HG03575 (cell line): ENCODE results near the gene IL1RAPL1.

Source experiments
- ATAC-seq: cut with Tn5 transposase; IDR thresholded peaks from one replicate; pipeline ENCODE4 v1.9.1; 2021; ENCODE audit not compliant: unreplicated experiment, insufficient number of reproducible peaks, low FRiP score; ENCODE audit errors: extremely low read depth

Gene IL1RAPL1

DNA sequence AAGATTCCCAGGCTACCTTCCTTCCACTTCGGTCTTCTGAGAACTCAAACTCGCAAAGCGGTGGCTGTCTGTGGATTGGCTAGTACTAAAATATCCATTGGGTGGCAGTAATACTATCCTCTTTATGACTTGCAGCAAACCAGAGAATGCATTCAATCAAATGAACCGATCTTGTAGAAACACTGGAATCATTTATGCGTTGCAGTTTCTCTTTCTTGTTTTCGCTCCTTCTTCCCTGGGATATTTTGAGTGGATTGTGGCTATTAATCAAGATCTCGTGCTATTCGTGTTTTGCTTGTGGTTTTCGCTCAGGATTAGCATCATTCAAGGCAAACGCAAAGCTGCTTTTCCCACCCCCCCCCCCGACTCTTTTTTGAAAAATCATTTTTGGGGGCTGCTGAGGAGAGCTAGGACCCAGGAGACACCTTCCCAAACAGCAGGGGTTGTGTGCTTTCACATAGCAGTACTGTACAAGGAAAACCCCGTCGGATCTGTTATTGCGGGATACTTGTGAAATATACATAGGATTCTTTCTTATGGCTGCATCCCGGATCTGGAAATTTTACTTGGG lies at the start of gene IL1RAPL1:
Gene IL1RAPL1 (plus strand): TSS at position 466 of the 571 bp plus-strand sequence.
- no peak for ATAC-seq

DNA sequence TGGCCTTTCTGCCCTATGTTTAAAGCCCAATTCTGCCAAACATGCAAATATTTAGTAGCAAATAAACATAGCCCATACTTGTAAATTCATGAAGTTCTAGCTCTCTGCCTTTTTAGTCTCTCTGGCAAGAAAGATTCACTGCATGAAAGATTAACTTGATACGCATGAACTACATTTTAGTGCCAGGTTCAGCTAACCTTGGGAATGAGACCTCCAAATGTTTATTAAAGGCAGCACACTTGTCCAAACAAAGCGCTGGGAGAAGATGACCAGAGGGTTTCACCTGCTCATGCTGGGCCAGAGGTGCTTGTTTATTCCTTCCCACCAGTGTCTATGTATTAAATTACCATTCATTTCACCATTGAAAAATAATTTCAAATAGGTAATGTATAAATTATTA lies 44.5 kb upstream of the IL1RAPL1 start:
- ATAC-seq, result no peak

DNA sequence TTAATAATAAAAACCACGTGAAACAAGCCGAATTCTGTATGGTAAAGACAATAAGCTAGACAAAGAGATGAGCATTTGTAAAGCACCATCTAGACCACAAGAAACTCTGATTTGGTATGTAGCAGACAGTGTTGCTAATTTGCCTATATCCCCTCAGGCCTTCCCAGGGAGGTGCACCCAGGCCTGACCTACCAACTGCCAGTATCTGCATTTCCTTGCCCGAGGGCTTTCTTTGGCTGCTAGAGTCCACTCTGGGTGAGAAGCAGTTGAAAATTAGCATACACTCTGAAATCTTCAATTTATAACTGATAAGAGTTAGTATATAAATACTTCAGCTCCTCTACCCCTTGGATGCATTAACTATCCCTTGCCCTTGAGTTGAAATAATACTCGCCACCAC lies 37.4 kb upstream of the IL1RAPL1 start:
- no peak for ATAC-seq

DNA sequence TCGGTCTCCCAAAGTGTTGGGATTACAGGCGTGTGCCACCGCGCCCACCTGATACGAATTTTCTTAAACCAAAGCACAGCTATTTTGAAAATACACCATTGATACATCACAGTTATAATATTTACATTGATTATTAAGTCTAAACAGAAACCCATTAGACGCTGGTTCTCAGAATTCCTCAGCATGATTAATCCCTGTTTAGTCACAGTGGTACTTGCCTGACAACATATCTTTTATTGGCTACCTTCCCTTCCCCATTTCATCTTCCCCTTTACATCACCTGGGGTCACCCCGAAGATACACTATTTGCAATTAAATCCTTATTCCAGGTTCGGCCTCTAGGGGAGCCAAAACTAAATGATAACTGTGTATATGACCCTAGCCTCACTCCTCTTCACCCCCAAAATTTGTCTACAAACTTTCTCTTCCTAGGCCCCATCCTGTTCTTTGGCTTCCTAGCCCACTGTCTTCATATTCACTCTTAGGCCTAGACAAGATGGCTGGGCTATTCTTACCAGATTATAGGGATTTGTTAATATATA lies 36.8 kb upstream of the IL1RAPL1 start:
- no peak for ATAC-seq

DNA sequence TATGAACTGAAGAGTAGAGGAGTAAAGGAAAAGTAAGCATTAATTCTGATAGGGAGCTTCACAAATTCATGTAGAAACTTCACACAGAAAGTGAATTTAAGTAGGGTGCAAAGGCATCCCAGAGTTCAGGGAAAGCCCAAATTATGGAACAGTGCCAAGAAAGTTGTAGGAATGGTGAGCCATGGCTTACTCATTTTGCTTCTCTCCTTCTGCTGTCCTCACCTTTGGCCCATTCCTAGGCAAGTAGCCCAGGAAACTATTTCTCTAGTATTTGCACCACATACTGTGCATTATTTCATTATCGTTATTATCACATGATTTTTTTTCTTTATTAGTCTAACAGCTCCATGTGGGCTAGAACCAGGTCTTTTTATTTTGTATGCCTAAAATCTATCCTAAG lies 34.9 kb upstream of the IL1RAPL1 start:
- ATAC-seq, result no peak

DNA sequence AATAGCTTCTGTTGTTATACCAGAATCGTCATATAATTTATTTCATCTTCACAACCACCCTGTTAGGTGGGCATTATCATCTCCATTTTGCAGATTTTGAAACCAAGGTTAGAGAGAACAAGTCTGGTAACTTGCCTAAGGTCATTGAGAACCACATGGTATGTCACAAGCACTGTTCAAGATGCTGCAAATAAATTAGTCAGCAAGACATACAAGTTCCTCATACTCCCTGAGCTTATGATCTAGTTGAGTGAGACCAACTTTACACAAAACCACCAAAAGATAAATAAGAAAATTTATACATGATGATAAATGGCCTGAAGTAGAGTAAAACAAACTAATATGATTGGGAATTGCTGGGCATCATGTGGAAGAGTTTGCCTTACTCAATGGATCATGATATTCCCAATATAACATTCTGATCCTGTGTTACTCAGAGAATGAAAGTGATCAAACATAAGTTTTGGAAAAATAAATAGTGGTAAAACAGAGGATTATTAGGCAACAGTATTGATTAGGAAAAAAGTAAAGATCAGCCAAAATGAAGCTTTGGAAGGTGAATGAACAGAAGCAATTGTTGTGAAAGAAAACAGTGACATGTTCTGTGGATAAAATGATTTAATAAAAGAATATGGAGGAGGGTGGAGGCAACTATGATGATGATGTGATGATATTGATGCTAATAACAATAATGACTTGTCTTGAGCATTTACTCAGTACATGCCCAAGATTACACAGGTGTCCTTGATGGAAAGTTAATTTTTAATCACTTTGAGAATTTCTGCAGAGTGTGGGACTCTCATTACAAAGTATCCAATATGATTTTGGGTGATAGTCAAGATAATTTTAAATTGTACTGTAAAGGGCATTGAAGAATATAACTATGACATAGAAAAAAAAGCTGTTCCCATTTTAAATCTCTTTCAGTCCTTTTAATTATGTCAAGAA lies 34.1 kb upstream of the IL1RAPL1 start:
- ATAC-seq, result no peak

DNA sequence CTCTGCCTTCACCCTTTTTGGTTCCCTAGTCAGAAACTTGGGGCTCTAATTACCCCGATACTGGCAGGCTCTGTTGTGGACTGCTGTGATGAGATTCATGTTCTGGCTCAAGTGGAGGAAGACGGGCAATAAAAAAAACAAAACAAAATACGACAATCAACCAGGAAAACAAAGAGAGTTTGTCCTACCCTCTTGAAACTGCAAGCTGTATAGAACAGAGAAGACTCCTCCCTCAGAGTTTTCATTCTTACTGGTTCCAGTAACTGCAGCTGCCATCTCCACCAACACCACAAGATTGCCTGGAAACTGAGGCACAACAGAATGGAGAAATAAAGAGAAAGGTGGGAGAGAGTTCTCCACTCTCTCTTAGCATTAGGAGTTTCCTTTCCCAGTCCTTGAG lies 11.1 kb upstream of the IL1RAPL1 start:
- no peak for ATAC-seq

DNA sequence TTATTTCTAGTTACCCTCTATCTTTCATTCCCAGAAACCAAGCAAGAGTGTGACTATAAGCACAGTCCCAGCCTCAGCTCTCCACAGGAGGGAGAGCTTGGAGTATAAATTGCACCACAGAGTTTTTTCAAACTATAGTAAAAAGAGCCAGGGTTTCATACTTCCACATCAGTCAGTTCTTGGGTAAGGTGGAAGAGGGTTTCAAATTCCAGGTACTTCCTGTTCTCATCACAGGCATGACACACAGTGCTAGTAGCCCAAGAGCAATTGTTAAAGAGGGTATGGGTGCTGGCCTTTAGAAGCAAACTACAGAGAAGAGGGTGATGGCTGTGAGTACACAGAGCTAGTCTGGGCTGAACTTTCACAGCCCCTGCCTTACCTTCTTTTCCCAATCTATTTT lies 5.7 kb upstream of the IL1RAPL1 start:
- ATAC-seq, result no peak

DNA sequence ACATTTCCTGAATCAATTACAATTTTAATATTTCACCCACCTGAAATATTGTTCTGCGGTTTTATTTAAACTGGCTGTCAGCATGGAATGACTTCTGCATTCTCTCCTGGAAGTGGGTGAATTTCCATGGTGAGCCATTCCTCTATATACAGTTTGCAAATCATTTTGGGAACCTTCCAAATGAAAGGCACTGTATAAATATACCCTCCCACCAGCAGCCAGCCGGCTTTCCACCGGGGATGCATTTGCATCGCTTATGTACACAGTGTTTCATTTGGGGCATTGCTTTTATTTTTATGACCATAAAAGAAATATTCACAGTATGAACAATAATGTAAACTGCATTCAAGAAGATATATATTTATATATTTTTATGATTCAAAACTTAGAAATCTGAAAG lies 4.7 kb upstream of the IL1RAPL1 start:
- no peak for ATAC-seq

DNA sequence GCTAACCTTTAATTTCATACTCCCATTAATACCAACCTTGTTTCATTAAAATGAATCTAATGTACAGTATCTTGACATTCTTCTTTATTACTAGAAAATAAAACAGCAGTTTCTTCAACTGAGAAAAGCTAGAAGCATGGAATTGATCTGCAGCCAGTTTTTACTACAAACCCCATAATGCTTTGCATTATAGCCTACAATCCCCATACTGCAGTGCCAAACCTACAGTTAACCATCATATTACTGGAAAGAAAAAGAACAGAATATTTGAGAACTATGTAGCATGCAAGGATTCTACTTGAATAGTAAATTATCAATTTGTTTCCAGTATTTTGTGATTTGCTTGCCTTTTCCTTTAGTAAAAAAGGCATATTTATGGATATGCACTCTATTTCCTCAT lies 3.2 kb upstream of the IL1RAPL1 start:
- ATAC-seq, result no peak

DNA sequence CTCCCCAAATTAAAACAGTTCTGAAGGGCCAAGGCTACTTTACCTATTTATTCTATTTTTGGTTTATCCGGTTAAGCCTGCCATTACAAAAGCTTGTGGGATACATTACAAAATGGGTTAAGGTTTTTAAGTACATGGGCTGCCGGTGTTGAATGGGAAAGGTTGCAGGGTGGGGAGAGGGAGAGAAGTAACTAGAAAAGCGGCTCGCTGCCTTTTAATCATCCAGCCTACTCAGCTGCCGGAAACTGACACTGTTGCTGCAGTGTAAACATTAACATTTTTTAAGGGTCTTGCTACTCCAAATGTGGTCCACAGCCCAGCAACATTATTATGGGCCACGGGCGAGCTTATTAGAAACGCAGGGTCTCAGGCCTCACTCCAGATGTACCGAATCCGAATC lies 1.5 kb upstream of the IL1RAPL1 start:
- no peak for ATAC-seq

DNA sequence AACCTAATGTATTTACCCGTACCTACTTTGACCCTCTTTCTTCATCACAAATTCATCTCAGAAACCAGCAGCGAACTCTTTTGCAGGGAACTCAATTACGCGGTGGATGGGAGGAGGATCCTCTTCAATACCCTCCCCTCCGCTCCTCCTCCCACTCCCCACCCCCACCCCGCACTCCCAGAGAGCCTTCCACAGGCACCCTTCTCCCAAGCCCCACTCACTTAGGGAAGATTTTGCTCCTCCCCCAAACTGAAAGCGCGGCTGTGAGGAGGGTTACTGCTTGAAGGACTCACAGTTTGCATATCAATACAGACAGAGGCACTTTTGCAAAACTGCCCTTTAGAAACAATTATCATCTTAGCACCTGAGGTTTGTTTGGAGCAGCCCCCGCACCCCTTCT lies 960 bp upstream of the IL1RAPL1 start:
- no peak for ATAC-seq

DNA sequence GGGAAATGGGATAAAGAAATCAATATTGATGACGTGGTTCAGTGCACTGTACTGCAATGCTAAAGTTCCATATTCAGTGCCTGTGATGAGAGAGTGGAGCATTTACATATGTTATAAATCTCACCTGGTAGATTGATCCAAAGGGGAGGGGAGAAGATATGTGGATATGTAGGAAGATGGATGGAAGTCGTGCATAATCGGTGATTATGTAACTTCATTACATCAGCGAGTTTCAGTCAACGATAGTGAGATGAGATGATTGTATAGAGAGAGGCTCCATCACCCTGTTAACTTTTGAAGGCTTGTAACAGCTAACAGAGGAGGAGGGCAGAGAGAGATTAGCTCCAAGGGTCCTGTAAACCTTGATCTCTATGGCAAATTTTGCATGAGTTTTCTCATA lies 1.8 kb downstream of the IL1RAPL1 start:
- ATAC-seq, result no peak

DNA sequence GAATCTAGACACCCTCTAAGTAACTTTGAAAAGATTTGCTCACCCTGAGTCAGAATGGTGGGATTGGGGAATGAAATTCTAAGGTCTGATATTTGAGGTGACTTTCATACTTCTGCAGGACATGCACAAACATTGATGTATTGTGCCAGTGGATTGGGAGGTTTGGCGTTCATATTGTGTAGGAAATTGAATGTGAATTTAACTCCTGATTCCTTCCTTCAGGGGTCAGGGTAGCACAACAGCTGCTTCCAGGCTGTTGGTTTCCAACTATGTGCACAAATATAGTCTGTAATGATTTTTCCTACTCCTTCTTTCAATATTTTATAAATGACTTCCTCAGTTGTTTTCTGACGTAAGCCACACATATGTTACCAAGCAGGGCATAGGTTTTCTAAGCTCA lies 3.1 kb downstream of the IL1RAPL1 start:
- no peak for ATAC-seq

DNA sequence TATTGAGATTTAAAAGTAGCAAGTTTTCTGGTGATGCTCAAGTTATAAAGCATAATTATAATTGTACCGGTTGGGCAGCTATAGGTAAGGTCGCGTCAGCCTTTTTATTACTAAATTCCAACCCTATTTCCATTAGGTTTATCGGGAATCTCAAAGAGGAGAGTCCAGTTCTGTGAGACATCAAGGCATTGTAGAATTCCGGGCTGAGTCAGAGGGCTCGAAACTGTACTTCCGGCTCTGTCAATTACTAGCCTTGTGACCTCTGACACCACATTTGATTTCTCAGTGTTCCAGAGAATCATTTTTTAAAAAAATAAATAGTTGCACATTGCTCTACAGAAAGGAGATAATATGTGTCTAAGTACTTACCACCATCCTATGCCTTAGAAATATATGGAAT lies 4.3 kb downstream of the IL1RAPL1 start:
- ATAC-seq, result no peak

DNA sequence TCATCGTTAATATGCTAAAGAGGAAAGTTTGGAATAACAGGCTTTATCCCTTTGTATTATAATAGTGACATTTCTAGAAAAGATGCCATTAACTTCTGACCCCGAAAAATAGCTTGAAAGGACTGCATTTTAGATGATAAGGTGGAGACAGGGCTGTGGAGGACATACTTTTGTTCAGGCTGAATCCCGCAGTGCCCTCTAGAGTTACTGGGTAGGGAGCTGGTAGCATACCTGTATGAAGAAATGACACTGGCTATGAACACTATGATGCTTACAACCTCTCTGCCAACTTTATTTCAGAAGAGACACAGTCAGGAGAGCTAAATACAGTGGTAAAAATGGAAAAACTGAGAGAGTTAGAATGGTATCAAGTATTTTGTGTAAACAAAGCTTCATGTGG lies 8.1 kb downstream of the IL1RAPL1 start:
- no peak for ATAC-seq

DNA sequence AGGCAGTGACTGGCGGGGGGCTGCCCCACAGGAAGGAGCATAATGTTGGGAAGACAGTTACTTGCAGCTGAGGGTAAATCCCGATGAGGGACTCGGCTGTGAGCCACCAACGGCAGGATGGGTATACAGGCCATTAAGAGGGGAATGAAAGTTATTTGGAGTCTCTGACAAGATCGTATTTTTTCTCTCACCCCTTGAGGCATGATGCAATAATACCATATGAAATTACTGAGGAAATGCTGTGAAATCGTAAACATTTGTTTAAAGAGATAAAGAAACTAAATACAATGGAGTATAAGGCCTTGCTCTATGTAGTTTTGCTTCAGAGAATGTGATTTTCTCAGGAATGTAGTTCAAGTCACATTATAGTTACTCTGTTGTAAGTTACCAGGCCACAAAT lies 12.7 kb downstream of the IL1RAPL1 start:
- no peak for ATAC-seq

DNA sequence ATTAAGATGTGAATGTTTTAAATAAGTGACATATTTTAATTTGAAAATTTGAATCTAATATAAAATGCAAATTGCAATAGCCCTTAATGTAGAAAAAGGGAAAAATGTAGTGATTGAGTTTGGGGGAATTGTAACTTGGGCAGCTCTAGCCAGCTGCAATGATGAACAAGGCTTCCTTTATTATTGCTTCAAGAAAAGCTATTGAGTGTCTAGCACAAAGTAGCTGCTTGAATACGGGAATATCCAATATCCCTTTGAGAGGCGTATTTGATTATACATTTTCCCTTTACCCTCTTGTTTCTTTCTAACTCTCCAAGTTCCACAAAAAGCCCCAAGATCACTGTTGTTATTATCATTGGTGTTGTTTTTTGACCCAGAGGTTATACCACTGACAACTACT lies 21.8 kb downstream of the IL1RAPL1 start:
- ATAC-seq, result no peak

DNA sequence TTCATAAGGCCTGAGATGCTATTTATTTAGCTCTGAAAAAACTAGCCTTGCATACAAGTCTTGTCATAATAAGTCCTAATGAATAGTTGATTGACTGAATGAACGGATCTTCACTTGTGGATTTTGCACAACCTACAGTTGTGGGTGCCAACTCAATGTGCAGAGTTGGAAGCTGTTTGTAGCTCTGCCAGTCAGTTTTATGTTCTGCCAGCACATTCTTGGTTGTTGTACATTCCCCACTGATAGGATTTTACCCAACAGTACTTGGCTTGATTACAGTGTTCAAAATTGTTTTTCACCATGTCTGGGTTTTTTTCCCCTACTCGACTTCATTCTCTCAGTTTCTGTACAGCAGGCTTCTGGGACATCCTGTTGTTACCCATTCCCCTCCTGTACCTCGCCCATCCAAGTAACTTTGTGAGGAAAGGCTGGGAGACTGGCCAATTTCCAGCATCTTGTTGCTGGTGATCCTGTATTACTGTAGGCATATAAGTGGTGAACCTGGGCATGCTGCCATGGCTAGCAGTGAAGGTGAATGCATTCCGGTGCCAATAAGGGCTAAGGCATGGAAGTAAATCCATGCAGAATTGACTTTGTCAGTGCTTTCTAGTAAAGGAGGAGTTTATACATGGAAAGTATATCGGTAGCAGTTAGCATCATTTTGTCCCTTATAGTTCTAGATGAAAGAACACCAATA lies 22.8 kb downstream of the IL1RAPL1 start:
- ATAC-seq, result no peak

DNA sequence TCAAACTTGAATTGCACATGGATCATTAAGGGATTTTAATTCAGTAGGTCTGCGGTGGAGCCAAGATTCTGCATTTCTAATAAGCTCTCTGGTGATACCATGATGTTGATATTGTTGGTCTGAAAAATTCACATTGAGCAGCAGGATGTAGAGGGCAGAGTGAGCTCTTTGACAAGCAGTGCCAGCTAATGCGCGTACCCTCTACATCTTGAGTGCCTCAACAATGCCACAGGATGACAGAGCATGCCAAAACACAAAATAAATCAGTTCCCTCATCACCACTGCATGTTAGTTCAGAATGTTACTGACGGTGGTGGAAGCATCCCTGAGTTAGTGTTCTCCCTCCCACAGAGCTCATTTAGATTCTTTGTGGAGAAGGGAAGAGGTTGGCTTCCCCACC lies 23.5 kb downstream of the IL1RAPL1 start:
- no peak for ATAC-seq
